HG02884 (cell line): Measurements from ENCODE around the gene ATP5MC2.
"Not testable (repeated sequence)": the region's sequence is repeated elsewhere in the genome, so short reads cannot be mapped to it uniquely, and the experiment has no call there.

Experiments used
- ATAC-seq: cut with Tn5 transposase; IDR thresholded peaks from one replicate; pipeline ENCODE4 v1.9.1; 2021; ENCODE audit warnings: mild to moderate bottlenecking, moderate library complexity; ENCODE audit not compliant: unreplicated experiment

Gene ATP5MC2

GRCh38 chr12:53653595-53653994 lies 22.3 kb downstream of the ATP5MC2 start:
- no peak for ATAC-seq

GRCh38 chr12:53652366-53652765 lies 23.5 kb downstream of the ATP5MC2 start:
- ATAC-seq = no peak

GRCh38 chr12:53651737-53652136 lies 24.1 kb downstream of the ATP5MC2 start:
- ATAC-seq = no peak

- ATAC-seq = not testable (repeated sequence)
Measured at GRCh38 chr12:53646300-53646699, 29.6 kb downstream of the ATP5MC2 start.

GRCh38 chr12:53645165-53645564 lies 30.7 kb downstream of the ATP5MC2 start:
- no peak for ATAC-seq

- no peak for ATAC-seq
Measured at GRCh38 chr12:53644133-53644532, 31.8 kb downstream of the ATP5MC2 start.

GRCh38 chr12:53643232-53643979 lies 32.5 kb downstream of the ATP5MC2 start:
- no peak for ATAC-seq

- ATAC-seq = no peak
Measured at GRCh38 chr12:53638057-53638456, 37.8 kb downstream of the ATP5MC2 start.

- ATAC-seq = no peak
Measured at GRCh38 chr12:53636641-53637040, 39.2 kb downstream of the ATP5MC2 start.

- not testable (repeated sequence) for ATAC-seq
Measured at GRCh38 chr12:53635708-53636107, 40.2 kb downstream of the ATP5MC2 start.

GRCh38 chr12:53631721-53632120 lies 44.2 kb downstream of the ATP5MC2 start:
- ATAC-seq = no peak

GRCh38 chr12:53627919-53628318 lies 48.0 kb downstream of the ATP5MC2 start:
- ATAC-seq = no peak

GRCh38 chr12:53626702-53627169 lies 49.1 kb downstream of the ATP5MC2 start:
- no peak for ATAC-seq

GRCh38 chr12:53625946-53626701 lies 49.8 kb downstream of the ATP5MC2 start, which contains the start of gene ATF7:
Gene ATF7 (minus strand): TSS chr12:53626382. CDS start chr12:53601000, 25,382 bp downstream.
- peak; percentile 89 for ATAC-seq

- no peak for ATAC-seq
Measured at GRCh38 chr12:53625373-53625945, 50.4 kb downstream of the ATP5MC2 start.

GRCh38 chr12:53624956-53625355 lies 50.9 kb downstream of the ATP5MC2 start:
- no peak for ATAC-seq

- no peak for ATAC-seq
Measured at GRCh38 chr12:53624458-53624857, 51.4 kb downstream of the ATP5MC2 start.

- no peak for ATAC-seq
Measured at GRCh38 chr12:53623548-53624385, 52.1 kb downstream of the ATP5MC2 start.

- no peak for ATAC-seq
Measured at GRCh38 chr12:53622724-53623123, 53.2 kb downstream of the ATP5MC2 start.

- no peak for ATAC-seq
Measured at GRCh38 chr12:53618275-53618674, 57.6 kb downstream of the ATP5MC2 start.

- no peak for ATAC-seq
Measured at GRCh38 chr12:53617700-53618099, 58.2 kb downstream of the ATP5MC2 start.
